CD4-positive, alpha-beta T cell treated with Interleukin-6 for 4 hours (primary cell): ENCODE data around the gene ELAVL4.

Experiments
- DNase-seq: peaks from one replicate; pipeline ENCODE4 v3.0.0-alpha.2; 2020; ENCODE audit warnings: mixed read lengths

Gene ELAVL4

DNA sequence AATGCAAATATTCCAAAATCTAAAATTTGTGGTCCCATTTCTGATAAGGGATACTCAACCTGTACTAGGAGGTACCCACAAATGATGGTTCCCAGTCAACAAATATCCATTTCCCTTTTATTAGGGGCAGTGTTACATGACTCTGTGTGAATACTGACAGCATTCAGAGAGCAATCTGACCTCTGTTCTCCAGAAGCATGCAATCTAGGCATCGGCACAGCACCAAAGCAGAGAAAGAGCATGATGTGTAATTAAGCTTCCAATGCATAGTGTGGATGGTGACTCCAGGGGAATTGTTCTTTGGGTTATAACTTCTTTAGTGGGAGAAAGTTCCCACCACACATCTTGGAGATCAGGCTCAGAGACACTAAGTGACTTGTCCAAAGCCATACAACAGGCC, 71.6 kb downstream of the ELAVL4 start:
- DNase-seq, result no peak

DNA sequence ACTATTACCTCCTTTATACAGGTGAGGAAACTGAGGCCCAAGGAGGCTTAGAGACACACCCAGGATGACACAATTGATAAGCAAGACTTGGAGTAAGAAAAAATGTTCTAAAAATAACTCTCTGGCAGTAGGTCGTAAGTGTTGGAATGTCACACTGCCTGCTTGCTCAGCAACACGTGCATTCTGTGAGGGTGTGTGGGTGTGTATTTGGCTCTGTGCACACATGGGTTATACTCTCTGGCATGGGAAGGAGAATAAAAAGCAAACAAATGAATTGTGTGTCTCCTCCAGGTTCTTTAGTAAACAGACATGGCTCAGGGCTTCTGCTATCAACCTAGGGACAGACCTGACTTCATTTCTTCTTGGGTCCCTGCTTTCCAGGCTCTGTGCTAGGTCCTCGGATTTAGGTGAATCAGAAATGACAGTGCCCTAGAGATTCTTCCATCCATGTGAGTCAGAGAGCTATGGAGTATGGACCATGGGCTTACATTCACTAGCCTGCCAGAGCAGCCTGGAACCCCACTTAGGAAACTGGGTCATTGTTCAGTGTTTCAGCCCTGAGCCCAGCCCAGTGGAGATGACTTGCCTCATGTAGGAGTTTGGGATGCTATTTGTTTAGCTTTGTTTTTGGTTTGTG, 72.4 kb downstream of the ELAVL4 start:
- no peak for DNase-seq

DNA sequence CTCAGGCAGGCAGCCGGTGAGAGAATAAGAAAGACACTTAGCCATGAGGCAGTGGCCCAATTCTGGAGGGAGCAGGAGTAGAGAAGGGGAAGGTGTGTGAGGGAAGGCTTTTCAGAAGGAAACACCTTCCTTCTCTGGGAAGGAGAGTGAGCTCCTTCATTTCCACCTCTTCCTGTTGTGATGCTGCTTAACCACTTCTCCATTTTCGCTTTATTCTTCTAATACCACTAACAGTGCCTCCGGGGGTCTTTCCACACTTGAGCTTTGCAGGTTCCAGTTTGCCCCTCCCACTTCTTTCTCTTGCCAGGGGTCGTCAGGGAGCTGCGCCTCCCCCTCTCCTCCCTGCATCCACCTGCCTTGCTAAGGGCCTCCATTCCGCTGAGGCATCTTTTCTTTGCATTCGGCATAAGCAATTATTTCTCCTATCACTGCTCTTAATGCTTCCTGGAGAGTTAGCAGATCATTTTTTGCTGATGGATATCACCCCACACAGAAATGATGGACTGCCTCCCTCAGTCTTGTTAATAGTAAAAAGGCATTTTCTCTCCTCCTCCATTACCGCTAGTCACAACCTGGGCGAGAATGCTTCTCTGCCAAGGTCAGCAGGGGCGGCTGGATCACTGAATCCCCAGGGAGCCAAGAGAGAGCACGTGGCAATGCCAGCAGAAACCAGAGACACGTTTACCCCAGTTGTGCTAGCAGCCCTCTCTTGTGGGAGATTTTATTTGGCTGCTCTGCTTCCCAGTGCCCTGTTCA, 74.8 kb downstream of the ELAVL4 start:
- no peak for DNase-seq

DNA sequence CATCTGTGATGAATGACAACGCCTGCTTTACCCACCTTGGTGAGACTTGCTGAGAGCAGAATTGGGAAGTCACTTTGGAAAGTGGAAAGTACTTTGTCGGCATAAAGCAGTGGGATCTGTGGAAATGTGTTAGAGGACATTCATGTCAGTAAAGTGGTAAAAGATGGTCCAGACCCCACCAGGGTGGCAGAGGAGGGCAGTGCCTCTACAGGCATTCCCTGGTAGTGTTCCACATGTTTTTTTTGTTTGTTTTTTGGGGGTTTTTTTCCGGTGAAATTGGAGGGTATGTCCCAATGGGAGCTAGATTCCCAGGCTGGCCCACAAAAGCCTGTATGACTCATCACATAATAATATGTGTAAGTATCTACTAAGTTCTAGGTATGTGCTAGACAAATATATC, 80.6 kb downstream of the ELAVL4 start:
- no peak for DNase-seq

DNA sequence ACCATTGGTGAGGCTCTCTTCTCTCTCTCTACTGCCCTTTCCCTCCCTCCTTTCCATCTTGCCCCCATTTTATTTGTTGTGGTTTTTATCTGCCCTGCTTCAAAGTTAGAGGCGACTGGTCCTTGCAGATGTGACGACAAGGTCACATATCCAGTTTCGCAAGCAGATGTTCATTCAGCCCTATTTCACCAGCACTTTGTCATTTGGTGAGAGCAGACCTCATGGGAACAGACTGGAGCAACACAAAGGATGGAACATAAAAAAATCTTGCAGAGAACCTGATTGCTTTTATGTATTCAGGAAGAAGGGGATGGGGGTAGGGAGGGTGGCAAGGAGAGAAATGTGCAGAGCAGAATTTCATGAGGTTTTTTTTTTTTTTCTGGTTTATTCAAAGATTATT, 84.3 kb downstream of the ELAVL4 start:
- no peak for DNase-seq

DNA sequence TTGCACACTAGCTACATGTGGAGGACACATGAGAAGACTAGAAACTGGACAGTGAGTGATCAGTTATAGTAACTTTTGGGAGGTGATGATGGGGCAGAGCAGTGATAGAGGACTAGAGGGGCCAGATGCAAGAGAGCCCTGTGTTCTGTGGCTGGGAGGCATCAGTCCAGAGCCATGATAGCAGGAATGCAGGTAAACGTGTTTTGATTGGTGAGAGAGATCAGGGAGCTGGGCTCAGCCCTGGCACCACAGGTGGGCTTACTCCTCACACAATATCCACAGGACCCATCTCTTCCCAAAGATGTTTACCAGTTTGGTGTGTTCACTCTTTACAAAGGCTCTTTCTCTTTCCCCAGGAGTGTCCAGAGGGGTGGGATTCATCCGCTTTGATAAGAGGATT, 86.5 kb downstream of the ELAVL4 start:
- no peak for DNase-seq

DNA sequence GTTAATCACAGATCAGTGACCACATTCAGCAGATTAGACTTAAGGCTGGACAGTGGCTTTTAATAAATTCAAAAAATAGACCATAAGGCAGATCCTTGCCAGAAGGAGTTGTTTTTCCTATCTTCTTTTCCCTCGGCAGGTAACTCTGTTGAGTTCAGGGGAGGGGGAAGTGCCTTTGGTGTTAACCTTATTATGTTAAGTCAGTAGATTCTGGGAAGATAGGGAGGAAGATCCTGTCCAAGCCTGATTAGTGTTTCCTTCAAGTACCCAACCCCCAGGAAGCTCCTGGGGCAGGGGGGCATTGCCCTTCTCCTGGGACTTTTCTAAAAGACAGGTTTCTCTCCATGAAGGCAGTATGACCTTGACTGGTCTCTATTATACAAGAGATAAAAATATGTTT, 87.4 kb downstream of the ELAVL4 start:
- no peak for DNase-seq

DNA sequence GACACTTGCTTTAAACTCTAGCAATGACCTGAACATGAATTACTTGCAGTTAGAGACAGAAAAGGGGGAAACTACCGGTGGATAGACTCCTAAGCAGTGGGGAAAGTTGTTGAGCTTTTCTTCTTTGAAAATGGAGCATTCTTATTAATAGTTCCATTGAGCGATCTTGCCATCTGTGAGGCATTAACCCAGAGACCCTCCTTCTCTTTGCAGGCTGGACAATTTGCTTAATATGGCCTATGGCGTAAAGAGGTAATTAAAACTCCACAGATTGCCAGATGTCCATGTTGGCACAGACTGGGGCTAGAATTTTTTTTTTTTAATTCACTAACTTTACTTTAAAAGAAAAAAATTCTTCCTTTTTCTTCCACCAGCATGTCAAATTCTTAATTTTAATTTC, 88.5 kb downstream of the ELAVL4 start:
- DNase-seq, result no peak

DNA sequence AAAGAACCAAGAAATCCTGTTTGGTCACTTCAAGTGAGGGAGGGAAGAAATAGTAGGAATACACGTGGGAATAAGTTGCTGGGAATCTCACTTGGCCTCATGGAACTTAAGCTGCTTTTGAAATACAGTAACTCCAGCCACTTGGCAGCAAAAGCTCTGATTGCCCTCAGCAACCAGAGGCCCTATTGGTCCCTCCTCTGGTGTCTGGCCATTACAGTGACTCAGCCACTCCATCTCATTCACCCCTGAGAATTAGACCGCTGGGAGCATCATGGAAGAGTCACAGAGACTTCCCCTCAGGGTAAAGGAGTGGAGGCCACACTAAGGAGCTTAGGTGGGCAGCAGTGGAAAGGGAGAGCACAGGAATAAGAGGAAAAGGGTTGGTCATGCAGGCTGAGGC, 99.6 kb downstream of the ELAVL4 start:
- DNase-seq, result no peak

DNA sequence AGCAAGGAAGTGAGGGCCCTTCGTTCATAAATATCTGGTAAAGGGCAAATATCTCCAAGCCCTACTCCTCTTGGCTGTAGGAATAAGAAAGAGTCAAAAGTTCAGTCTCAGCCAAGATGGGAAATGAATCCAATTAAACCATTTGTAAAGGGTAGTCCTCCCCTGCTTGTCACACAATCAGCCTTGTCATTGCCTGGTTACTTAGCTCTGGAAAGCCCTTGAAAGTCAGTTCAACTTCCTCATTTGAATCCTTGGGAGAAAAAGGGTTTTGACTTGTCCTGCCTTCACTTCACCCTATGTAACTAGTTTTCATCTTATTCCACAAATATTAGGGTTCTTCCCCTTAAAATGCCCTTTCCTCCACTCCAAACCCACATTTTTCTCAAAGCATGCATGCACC, 100.0 kb downstream of the ELAVL4 start:
- DNase-seq, result no peak

DNA sequence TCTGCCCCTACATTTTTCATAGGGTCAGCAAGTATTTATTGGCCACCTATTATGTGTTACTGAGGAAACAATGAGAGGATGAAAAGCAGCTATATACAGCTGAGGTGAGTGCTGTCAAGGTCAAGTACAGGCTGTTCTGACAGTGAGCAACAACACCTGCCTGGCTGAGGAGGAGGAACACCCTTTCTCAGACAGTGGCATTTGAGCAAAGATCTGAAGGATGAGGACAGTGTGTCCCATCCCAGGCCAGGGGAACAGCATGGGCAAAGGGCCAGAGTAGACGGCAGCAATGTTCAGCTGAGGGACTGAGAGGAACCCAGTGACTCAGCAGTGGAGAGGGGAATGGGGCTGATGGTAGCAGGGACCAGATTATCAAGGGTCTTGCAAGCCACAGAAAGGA, 101.0 kb downstream of the ELAVL4 start:
- no peak for DNase-seq

DNA sequence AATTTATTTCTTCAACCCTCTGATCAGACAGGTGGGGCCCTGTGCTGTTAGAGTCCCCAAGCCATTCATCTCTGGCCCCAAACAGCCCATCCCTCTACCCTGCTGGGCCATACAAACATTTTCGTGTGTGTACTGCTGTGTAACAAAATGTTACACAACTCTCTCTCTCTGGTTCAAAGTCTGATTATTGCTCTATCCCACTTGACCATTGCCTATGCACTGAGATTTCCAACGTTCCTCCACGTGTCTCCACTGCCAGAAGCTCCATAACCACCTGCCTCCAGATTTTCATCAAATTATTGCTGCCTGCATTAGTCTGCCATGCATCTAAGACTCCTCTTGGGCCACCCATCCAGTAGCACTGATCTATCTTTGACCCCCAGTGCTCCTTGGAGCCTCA, 104.8 kb downstream of the ELAVL4 start:
- no peak for DNase-seq

DNA sequence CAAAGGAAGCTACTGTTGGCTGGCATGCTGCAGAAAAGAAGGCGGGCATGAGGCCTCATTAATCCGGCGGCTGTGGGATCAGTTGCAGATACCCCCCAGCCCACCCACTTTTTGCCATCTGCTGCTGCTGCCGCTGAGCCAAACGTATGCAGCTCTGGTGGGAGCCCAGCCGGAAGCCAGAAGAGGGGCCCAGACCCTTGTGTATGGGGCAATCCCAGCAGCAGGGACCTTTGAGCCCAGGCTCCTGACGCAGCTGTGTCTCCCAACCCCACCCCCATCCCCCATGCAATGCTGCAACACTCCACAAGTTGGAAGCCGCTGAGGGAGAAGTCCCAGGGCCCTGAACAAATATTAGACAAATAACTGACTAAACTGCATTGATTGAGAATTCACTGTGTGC, 106.0 kb downstream of the ELAVL4 start:
- no peak for DNase-seq

DNA sequence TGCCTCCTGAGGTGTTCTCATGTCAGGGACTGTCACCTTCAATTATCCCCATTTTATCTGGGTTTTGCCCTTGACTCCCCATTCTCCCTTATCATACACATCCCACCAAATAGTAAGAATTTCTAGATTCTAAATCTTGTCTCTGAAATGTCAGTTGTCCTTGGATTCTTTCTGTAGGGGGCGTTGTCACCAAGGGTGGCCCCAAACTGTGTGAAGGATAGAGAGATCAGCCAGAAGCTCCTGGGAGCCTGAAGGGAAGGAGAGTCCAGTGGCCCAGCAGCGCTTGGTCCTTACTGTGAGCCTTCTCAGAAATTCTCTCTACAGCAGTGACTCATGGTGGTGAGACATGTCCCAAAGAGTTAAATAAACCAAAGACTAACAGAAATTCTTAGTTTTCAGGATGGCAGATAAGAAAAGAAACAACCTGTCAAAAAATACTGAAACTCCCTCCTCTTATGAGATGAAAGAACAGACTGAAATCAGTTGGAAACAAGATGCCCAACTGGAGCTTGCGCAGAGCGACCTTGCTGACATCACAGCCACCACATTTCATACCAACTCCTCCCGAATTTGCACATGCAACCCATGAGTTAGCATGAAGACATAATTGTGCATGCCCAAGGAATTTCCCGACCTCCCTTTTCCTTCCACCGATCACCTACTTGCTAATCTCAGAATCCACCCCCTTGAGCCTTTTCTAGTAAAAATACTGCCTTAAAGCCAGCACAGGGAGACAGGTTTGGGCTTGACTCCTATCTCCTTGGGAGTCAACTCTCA, 109.8 kb downstream of the ELAVL4 start:
- DNase-seq, result no peak

DNA sequence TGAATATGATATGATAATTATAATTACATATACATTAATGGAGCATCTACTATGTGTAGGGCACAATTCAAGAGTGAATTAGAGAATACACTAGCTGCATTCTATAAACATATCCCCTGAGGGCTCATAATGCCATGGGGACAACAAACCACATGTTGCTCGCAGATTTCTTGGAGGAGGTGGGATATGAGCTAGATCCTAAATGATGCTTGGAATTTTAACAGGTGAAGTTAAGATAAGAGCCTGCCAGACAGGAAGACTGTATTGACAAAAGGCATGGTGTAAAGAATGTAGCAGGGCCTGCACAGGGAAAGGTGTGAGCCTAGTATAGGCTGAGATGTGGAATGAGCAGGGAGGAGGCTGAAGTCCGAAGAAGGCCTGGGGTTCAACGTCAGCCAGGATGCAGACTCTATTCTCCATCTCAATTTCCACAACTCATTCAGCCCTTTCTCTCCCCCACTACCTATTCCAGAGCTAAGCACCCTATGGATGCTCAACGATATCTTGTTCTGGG, 120.2 kb downstream of the ELAVL4 start:
- no peak for DNase-seq

DNA sequence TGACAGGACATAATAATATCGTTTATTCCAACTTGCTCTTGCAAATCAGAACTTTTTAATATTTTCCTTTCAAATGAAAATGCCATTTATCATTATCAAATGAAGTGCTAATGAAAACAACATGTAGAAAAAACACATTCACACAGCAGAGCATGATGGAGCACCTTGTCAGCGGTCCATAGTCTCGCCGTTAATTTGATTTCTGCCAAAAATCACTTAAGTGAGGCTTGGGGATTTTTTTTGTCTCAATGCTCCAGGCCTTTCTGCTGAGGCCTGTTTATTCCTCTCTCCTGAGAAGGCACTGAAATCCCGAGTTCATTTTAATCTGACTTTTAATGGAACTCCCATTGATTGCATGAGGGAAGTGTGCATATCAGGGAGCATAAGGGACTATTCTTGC, 122.5 kb downstream of the ELAVL4 start:
- DNase-seq, result no peak

DNA sequence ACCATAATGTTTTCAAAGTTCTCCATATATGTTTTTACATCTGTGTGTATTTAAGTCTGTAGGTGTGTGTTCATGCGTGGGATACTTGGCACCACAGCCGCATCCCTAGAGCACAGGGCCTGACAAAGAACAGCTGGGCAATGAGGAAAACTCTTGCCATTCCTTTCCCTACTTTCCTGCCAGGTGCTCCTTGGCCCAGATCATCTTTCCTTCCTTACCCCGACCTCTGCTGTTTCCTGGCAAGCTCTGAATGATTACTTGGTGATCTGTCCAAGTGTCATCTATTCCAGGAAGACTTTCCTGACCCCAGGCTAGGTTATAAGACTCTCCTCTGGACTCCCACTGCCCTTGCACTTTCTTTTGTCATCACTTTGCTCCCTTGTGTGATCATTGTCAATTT, 123.6 kb downstream of the ELAVL4 start:
- no peak for DNase-seq

DNA sequence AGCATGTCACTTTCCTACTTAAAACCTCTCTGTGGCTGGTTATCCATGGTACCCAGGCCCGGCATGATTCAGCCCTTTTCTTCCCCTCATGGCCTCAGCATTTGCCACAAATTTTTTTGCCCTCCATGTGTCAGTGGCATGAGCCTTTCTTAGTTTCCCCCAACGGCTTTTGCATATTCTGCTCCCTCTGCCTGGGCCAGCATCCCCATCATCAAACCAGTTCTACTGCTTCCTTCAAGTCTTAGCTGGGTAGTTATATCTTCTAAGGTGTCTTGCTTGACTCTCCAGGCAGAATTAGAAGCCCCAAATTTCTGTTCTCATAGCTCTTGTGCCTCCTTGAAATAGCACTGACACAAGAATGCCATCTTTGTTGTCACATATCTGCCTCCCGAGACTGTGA, 127.9 kb downstream of the ELAVL4 start:
- no peak for DNase-seq

DNA sequence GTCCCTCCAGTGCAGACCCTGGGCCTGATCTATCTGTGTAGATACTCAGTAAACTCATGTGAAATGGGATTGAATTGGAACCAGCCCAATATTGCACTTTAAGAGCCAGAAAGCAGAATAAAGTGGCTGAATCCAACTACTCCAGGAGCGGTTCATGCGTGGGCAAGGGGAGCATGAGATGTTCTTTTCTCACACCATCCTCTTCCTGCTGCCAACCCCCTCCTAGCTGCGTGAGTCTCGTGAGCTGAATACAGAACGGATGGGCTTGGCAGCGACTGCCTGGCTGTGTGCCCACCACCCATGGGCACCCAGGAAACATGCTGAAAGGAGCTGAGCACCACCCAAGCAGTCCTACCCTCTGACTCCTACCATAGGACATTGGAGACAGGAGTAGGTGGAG, 128.3 kb downstream of the ELAVL4 start:
- no peak for DNase-seq

DNA sequence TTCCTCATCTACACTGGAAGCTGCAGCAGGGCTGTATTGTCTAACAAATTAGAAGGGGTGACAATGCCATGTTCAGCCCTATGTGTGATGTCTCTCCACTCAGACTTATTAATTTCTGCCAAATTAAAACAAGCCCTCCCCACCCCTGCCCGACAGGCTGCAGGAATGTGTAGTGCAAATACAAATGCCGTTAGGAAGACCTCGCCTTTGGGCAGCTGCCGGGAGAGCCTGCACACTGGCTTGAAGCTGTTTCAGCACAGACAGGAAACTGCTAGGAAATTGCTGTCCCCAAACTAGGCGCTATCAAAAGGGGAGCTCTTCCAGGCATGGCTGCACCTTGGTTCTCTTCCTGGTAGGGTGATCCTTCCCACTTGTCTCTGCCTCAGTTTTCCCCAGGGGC, 135.2 kb downstream of the ELAVL4 start:
- no peak for DNase-seq

DNA sequence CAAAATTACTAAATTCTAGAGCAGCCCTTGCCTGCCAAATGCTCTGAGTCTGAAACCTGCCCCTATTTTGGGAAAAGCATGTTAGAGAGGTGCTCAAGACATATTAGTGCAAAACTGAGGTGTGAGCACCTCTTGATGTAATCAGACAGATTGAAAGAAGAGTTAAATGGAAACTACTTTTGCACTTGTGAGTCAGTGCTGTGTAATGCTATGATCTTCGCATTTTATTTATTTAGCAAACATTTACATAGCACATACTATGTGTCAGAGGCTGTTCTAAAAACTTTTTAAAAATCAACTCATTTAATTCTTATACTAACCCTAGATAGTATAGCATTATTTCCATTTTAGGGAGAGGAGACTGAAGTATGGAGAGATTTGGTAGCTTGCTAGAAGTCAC, 138.1 kb downstream of the ELAVL4 start:
- no peak for DNase-seq

DNA sequence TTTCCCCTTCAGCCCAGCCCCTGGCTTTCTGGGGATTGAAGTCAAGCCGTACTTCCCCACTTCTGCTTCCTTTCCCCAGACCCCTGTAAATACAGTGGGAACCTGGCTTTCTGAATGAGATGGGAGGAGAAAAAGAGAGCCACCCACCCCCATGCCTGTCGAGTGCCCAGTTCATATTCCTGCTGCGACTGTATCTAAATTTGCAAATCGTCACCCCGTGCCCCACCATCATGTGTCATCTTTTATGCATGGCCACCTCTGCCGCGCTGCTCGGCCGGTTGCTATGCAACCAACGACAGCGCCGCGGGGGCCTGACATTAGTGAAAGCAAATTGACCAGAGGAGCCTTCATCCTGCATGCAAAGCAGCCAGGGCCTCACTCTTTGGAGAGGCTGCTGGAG, 143.0 kb downstream of the ELAVL4 start:
- DNase-seq, result no peak

DNA sequence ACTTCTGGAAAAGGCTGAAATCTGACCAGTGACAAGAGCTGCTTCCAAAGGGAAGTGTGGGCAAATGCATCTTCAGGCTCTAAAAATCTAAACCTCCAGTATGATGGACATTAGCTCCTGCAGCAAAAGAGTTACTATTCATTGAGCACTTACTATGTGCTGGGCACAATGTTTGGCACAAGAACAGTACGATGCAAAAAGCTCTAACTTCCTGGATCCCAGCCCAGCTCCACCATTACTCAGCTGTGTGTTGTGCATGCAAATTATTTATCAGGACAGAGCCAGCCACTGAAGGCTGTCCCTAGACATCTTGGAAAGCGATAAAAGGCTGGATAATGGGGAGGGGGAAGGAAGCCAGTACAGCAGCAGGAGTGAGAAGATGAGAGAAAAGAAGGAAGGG, 143.5 kb downstream of the ELAVL4 start:
- no peak for DNase-seq
